Measurements from ENCODE around the gene WSB1.

Gene WSB1

GRCh38 chr17:27362503-27362902 lies 68.6 kb downstream of the WSB1 start:
- TF ChIP-seq CSDC2 (CRISPR knock-in tag; IDR thresholded peaks at IDR 0.05) (no peak), ZFP3 (CRISPR knock-in tag; IDR thresholded peaks at IDR 0.05) (no peak), SNAI2 (CRISPR knock-in tag; IDR thresholded peaks at IDR 0.05) (no peak), ISL1 (CRISPR knock-in tag; IDR thresholded peaks at IDR 0.05) (no peak), PPARA (CRISPR knock-in tag; IDR thresholded peaks at IDR 0.05; ENCODE audit: borderline replicate concordance) (no peak), ARNTL (CRISPR knock-in tag; IDR thresholded peaks at IDR 0.05; ENCODE audit: borderline replicate concordance, low read depth) (no peak), RARB (CRISPR knock-in tag; IDR thresholded peaks at IDR 0.05) (no peak), ZFP30 (CRISPR knock-in tag; IDR thresholded peaks at IDR 0.05) (no peak), ZNF8 (CRISPR knock-in tag; IDR thresholded peaks at IDR 0.05) (no peak), PATZ1 (CRISPR knock-in tag; IDR thresholded peaks at IDR 0.05; ENCODE audit: borderline replicate concordance) (no peak)
- TF ChIP-seq, protein P1, sequence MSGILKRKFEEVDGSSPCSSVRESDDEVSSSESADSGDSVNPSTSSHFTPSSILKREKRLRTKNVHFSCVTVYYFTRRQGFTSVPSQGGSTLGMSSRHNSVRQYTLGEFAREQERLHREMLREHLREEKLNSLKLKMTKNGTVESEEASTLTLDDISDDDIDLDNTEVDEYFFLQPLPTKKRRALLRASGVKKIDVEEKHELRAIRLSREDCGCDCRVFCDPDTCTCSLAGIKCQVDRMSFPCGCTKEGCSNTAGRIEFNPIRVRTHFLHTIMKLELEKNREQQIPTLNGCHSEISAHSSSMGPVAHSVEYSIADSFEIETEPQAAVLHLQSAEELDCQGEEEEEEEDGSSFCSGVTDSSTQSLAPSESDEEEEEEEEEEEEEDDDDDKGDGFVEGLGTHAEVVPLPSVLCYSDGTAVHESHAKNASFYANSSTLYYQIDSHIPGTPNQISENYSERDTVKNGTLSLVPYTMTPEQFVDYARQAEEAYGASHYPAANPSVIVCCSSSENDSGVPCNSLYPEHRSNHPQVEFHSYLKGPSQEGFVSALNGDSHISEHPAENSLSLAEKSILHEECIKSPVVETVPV (CRISPR knock-in tag; IDR thresholded peaks at IDR 0.05): no peak
- TF ChIP-seq, protein P2, sequence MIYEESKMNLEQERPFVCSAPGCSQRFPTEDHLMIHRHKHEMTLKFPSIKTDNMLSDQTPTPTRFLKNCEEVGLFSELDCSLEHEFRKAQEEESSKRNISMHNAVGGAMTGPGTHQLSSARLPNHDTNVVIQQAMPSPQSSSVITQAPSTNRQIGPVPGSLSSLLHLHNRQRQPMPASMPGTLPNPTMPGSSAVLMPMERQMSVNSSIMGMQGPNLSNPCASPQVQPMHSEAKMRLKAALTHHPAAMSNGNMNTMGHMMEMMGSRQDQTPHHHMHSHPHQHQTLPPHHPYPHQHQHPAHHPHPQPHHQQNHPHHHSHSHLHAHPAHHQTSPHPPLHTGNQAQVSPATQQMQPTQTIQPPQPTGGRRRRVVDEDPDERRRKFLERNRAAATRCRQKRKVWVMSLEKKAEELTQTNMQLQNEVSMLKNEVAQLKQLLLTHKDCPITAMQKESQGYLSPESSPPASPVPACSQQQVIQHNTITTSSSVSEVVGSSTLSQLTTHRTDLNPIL (CRISPR knock-in tag; IDR thresholded peaks at IDR 0.05; ENCODE audit: low read depth): no peak
- ATAC-seq: no peak

DNA sequence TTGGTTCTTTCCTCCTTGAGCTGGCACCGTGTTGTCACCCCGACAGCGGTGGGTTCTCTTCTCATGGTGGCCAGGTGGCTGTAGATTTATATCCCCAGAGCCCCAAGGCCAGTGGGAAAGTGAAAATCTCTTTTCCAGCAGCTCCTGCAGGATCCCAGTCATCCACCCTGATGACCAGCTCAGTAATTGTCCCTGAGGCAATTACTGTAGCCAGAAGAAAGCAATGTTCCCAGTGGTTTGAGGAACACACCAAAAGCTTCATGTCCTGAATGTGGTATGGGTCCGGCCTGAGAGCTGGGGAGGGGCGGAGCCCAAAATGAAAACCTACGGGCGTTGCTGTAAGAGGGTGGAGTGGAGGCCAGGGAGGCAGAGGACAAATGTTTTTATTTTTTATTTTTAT lies 69.0 kb downstream of the WSB1 start:
- TF ChIP-seq RARB (CRISPR knock-in tag; IDR thresholded peaks at IDR 0.05) (no peak), TCF4 (CRISPR knock-in tag; IDR thresholded peaks at IDR 0.05; ENCODE audit: borderline replicate concordance) (no peak), ZFP3 (CRISPR knock-in tag; IDR thresholded peaks at IDR 0.05) (no peak), ZNF8 (CRISPR knock-in tag; IDR thresholded peaks at IDR 0.05) (no peak), PPARA (CRISPR knock-in tag; IDR thresholded peaks at IDR 0.05; ENCODE audit: borderline replicate concordance) (no peak), ZNF565 (CRISPR knock-in tag; conservative IDR thresholded peaks at IDR 0.05; ENCODE audit: low read depth) (no peak), BACH2 (CRISPR knock-in tag; IDR thresholded peaks at IDR 0.05; ENCODE audit: borderline replicate concordance) (no peak), ZNF70 (CRISPR knock-in tag; IDR thresholded peaks at IDR 0.05) (no peak), ZC3H10 (CRISPR knock-in tag; IDR thresholded peaks at IDR 0.05) (no peak), GLIS3 (CRISPR knock-in tag; IDR thresholded peaks at IDR 0.05) (no peak), PATZ1 (CRISPR knock-in tag; IDR thresholded peaks at IDR 0.05; ENCODE audit: borderline replicate concordance) (no peak), OSR1 (CRISPR knock-in tag; IDR thresholded peaks at IDR 0.05) (no peak), CSDC2 (CRISPR knock-in tag; IDR thresholded peaks at IDR 0.05) (no peak), ISL1 (CRISPR knock-in tag; IDR thresholded peaks at IDR 0.05) (no peak), SNAI2 (CRISPR knock-in tag; IDR thresholded peaks at IDR 0.05) (no peak)
- TF ChIP-seq, protein P3, sequence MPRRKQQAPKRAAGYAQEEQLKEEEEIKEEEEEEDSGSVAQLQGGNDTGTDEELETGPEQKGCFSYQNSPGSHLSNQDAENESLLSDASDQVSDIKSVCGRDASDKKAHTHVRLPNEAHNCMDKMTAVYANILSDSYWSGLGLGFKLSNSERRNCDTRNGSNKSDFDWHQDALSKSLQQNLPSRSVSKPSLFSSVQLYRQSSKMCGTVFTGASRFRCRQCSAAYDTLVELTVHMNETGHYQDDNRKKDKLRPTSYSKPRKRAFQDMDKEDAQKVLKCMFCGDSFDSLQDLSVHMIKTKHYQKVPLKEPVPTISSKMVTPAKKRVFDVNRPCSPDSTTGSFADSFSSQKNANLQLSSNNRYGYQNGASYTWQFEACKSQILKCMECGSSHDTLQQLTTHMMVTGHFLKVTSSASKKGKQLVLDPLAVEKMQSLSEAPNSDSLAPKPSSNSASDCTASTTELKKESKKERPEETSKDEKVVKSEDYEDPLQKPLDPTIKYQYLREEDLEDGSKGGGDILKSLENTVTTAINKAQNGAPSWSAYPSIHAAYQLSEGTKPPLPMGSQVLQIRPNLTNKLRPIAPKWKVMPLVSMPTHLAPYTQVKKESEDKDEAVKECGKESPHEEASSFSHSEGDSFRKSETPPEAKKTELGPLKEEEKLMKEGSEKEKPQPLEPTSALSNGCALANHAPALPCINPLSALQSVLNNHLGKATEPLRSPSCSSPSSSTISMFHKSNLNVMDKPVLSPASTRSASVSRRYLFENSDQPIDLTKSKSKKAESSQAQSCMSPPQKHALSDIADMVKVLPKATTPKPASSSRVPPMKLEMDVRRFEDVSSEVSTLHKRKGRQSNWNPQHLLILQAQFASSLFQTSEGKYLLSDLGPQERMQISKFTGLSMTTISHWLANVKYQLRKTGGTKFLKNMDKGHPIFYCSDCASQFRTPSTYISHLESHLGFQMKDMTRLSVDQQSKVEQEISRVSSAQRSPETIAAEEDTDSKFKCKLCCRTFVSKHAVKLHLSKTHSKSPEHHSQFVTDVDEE (CRISPR knock-in tag; IDR thresholded peaks at IDR 0.05): no peak
- TF ChIP-seq, protein P2 (CRISPR knock-in tag; IDR thresholded peaks at IDR 0.05; ENCODE audit: low read depth): no peak
- TF ChIP-seq, protein P1 (CRISPR knock-in tag; IDR thresholded peaks at IDR 0.05): no peak
- no peak for ATAC-seq
